Measurements from ENCODE around the gene ZRSR2. TPM values are rescaled to one million over a fixed set of nuclear protein-coding genes. Genes with fewer than 3 reads are reported as not detected.

ZRSR2 gene
- total and polyA plus RNA-seq, 10 of the 15 experiments (the other 5 are each of a cell fraction or from before 2014, with no cell fraction given), result 8.8 to 34.1 (median 15.6) TPM

DNA sequence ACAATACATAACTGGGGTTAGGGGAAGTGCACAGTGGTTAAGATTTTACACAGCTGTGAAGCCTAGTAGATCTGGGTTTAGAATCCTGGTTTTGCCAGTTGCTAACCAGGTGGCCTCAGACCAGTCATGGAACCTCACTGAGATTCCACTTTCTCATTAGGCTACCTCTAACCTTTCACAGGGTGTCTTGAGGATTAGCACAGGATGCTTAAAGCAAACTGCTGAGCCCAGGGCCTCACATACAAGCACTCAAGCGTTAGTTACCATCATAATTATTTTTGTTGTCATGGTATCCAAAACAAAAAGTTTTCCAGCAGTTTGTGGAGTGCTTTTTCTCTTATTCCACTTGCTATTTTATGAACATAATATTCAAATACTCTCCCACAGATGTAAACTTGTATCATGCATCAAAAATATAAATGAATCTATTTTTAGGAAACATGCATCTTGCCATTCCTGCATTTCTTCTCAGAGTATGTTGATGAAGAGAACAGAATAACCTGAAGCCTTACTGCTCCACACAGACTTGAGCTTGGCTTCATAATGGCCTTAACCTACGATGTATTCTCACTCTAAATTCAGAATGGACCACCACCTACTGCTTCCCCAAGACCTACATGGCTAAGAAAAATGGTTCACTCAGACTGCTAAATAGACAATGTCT lies 51.7 kb downstream of the ZRSR2 start:
- 86% methylated on average over 2 of the region's 2 CpGs for WGBS (ENCODE audit: insufficient coverage, insufficient replicate concordance, low lambda C conversion rate, missing lambda C conversion rate)
- FAIRE-seq (peak; percentile 56), ATAC-seq (peak; percentile 13; the same call in 1 of the 3 replicates), DNase-seq (ENCODE audit: low read depth, low spot score) (no peak)
- H3K27ac ChIP-seq (ENCODE audit: control insufficient read depth, insufficient read depth), result no peak overlapping the region
- in situ Hi-C loops (cut with MboI) (no loop called here), intact Hi-C loops (cut with micrococcal nuclease; ENCODE audit: unreplicated experiment) (loop anchor here (10.0 kb wide), 1 partner anchor 157 kb away; no protein-coding TSS in a partner anchor)
- H3K9me3 ChIP-seq (replicated peaks; ENCODE audit: control insufficient read depth, insufficient read depth, low read length), result no peaks in the 10 kb centered on the region
- H3K9ac ChIP-seq (ENCODE audit: control insufficient read depth, insufficient read depth, low read length), result no peak overlapping the region
- CTCF ChIA-PET, result no interaction called here
- POLR2A ChIA-PET, result interaction anchor here (0.7 kb wide), 1 partner anchor 161 kb away, joined by 3 read pairs; no protein-coding TSS in a partner anchor
- H3K4me2 ChIP-seq (ENCODE audit: control insufficient read depth, insufficient read depth), result no peak overlapping the region
- peaks cover 0 to 16% of the 10 kb centered on the region in 2 experiments; a peak in 3 of 4 replicates for H3K36me3 ChIP-seq (ENCODE audit: control insufficient read depth in 2 of 2, insufficient read depth in 2 of 2, low read length in 1 of 2)
- BruUV-seq (replicated peaks), result no TSS peak
- no peak overlapping the region for H3K4me3 ChIP-seq
- RAD21 ChIA-PET (ENCODE audit: unreplicated experiment), result no interaction called here
- TF ChIP-seq JUND (IDR thresholded peaks at IDR 0.05; ENCODE audit: low read depth, low read length) (no peak), TAF1 (IDR thresholded peaks at IDR 0.05; ENCODE audit: borderline replicate concordance, low read depth, low read length) (no peak), RELA (IDR thresholded peaks at IDR 0.05; ENCODE audit: borderline replicate concordance, partially characterized antibody) (no peak), GATAD2B (conservative IDR thresholded peaks at IDR 0.05; ENCODE audit: low read depth) (no peak), ZNF217 (IDR thresholded peaks at IDR 0.05) (no peak), CBX5 (IDR thresholded peaks at IDR 0.05; ENCODE audit: low read depth) (no peak), BCLAF1 (IDR thresholded peaks at IDR 0.05) (no peak), STAT3 (IDR thresholded peaks at IDR 0.05; ENCODE audit: low read depth, low read length) (no peak), MEF2A (IDR thresholded peaks at IDR 0.05; ENCODE audit: insufficient read depth, low read depth, low read length) (no peak)
- TF ChIP-seq, protein P1, sequence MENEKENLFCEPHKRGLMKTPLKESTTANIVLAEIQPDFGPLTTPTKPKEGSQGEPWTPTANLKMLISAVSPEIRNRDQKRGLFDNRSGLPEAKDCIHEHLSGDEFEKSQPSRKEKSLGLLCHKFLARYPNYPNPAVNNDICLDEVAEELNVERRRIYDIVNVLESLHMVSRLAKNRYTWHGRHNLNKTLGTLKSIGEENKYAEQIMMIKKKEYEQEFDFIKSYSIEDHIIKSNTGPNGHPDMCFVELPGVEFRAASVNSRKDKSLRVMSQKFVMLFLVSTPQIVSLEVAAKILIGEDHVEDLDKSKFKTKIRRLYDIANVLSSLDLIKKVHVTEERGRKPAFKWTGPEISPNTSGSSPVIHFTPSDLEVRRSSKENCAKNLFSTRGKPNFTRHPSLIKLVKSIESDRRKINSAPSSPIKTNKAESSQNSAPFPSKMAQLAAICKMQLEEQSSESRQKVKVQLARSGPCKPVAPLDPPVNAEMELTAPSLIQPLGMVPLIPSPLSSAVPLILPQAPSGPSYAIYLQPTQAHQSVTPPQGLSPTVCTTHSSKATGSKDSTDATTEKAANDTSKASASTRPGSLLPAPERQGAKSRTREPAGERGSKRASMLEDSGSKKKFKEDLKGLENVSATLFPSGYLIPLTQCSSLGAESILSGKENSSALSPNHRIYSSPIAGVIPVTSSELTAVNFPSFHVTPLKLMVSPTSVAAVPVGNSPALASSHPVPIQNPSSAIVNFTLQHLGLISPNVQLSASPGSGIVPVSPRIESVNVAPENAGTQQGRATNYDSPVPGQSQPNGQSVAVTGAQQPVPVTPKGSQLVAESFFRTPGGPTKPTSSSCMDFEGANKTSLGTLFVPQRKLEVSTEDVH (IDR thresholded peaks at IDR 0.05; ENCODE audit: low read depth, partially characterized antibody), result no peak
- no peaks in the 10 kb centered on the region for H3K27me3 ChIP-seq (replicated peaks in 1 of 2; ENCODE audit: control insufficient read depth in 2 of 2, insufficient read depth in 2 of 2, low read length in 1 of 2)
- H3K4me1 ChIP-seq (ENCODE audit: control insufficient read depth, insufficient read depth, low read length), result no peaks in the 10 kb centered on the region
- no peaks in the 10 kb centered on the region for H4K20me1 ChIP-seq (ENCODE audit: control insufficient read depth, insufficient read depth)
- SMC1A ChIA-PET (ENCODE audit: uncharacterized antibody, unreplicated experiment), result interaction anchor here (0.7 to 1.1 kb wide), 2 partner anchors 9 to 454 kb away, joined by 3 read pairs; no protein-coding TSS in a partner anchor
- H2AFZ ChIP-seq (ENCODE audit: control insufficient read depth, low read depth, low read length), result no peak overlapping the region
- H3K79me2 ChIP-seq (ENCODE audit: control insufficient read depth, insufficient read depth, low read length), result peaks cover 4% of the 10 kb centered on the region
